IMR-90 (cell line): Measurements from ENCODE around the gene FNIP2. TPM values are rescaled to one million over a fixed set of nuclear protein-coding genes. Genes with fewer than 3 reads are reported as not detected.

Experiments
- ATAC-seq: fragments of 200-7000 bp; cut with Tn5 transposase; 2 replicates; pipeline ENCODE4 v1.9.1; 2020; ENCODE audit warnings: low read depth, mild to moderate bottlenecking, moderate library complexity
- BruUV-seq: library from RNA; stranded (reverse); fragments of 400-500 nt; replicated peaks from 2 replicates; lab custom pipeline; 2021; lab: Mats Ljungman, UMichigan
- CTCF ChIA-PET: fragments of 300-600 bp; formaldehyde crosslinking; extraction: SDS; loops from one replicate; lab custom pipeline; 2021; ENCODE audit warnings: antibody characterized with exemption; lab: Yijun Ruan, JAX
- POLR2A ChIA-PET: fragments of 300-600 bp; sonication (Branson Sonifier 250); formaldehyde crosslinking; loops from one replicate; lab custom pipeline; 2022; ENCODE audit warnings: antibody characterized with exemption; ENCODE audit not compliant: unreplicated experiment; lab: Charles Lee
- DNase-seq: peaks from one replicate; pipeline ENCODE4 v3.0.0; 2013
- H2AFZ ChIP-seq: replicated peaks from 2 replicates; pipeline ENCODE3; 2013; ENCODE audit warnings: low read length, mild to moderate bottlenecking; ENCODE audit not compliant: poor library complexity
- H2AK5ac ChIP-seq: 2 replicates; pipeline ENCODE4 v1.6.1; 2013; ENCODE audit warnings: low read depth, low read length, inconsistent platforms
- H2AK9ac ChIP-seq: replicated peaks from 2 replicates; pipeline ENCODE3; 2013; ENCODE audit warnings: mild to moderate bottlenecking, low read depth, low read length, moderate library complexity; ENCODE audit not compliant: poor library complexity
- H2BK120ac ChIP-seq: 2 replicates; pipeline ENCODE4 v1.6.1; 2013; ENCODE audit warnings: low read depth, low read length, inconsistent platforms
- H2BK15ac ChIP-seq: 3 replicates; pipeline ENCODE4 v1.6.1; 2013; ENCODE audit warnings: low read depth, low read length, inconsistent platforms
- H2BK20ac ChIP-seq: 2 replicates; pipeline ENCODE4 v1.6.1; 2013; ENCODE audit warnings: low read depth, mild to moderate bottlenecking, inconsistent platforms, low read length, moderate library complexity
- H2BK5ac ChIP-seq: 2 replicates; pipeline ENCODE4 v1.6.1; 2013; ENCODE audit warnings: mild to moderate bottlenecking, low read depth, low read length, inconsistent platforms; ENCODE audit not compliant: poor library complexity, severe bottlenecking
- H3K14ac ChIP-seq: replicated peaks from 2 replicates; pipeline ENCODE4 v1.6.1; 2013; ENCODE audit warnings: low read depth, low read length, inconsistent platforms
- H3K18ac ChIP-seq: 2 replicates; pipeline ENCODE4 v1.6.1; 2013; ENCODE audit warnings: low read depth, low read length, control low read depth
- H3K23ac ChIP-seq: 2 replicates; pipeline ENCODE4 v1.6.1; 2013; ENCODE audit warnings: low read depth, low read length, inconsistent platforms
- H3K27ac ChIP-seq: 2 replicates; pipeline ENCODE4 v1.5.1; 2013; ENCODE audit warnings: mild to moderate bottlenecking, control low read depth, low read length; ENCODE audit not compliant: insufficient read depth
- H3K27me3 ChIP-seq: 2 replicates; pipeline ENCODE4 v1.6.1; 2013; ENCODE audit warnings: low read length; ENCODE audit not compliant: control insufficient read depth, insufficient read depth
- H3K36me3 ChIP-seq: 2 replicates; pipeline ENCODE4 v1.6.1; 2013; ENCODE audit warnings: low read length, mixed read lengths; ENCODE audit not compliant: control insufficient read depth, insufficient read depth
- H3K4ac ChIP-seq: 2 replicates; pipeline ENCODE4 v1.6.1; 2013; ENCODE audit warnings: low read depth, low read length, inconsistent platforms
- H3K4me1 ChIP-seq: 2 replicates; pipeline ENCODE4 v1.6.1; 2013; ENCODE audit warnings: low read length, mixed read lengths; ENCODE audit not compliant: control insufficient read depth, insufficient read depth
- H3K4me2 ChIP-seq: 2 replicates; pipeline ENCODE4 v1.6.1; 2013; ENCODE audit warnings: low read depth, mild to moderate bottlenecking, control low read depth, low read length, moderate library complexity
- H3K4me3 ChIP-seq: 2 replicates; pipeline ENCODE4 v1.5.1; 2013; ENCODE audit warnings: low read depth, mild to moderate bottlenecking, control low read depth, low read length, moderate library complexity; ENCODE audit not compliant: insufficient read depth
- H3K56ac ChIP-seq: 2 replicates; pipeline ENCODE4 v1.6.1; 2013; ENCODE audit warnings: low read length, inconsistent platforms; ENCODE audit not compliant: insufficient read depth; ENCODE audit errors: extremely low read depth
- H3K79me1 ChIP-seq, 2 experiments: 2 replicates each; pipeline ENCODE4 v1.6.1; 2013; ENCODE audit warnings: low read length in 2 of 2, inconsistent platforms in 1 of 2, low read depth in 1 of 2
- H3K9ac ChIP-seq: 2 replicates; pipeline ENCODE4 v1.6.1; 2013; ENCODE audit warnings: low read depth, low read length, control low read depth
- H3K9me1 ChIP-seq: 2 replicates; pipeline ENCODE4 v1.6.1; 2013; ENCODE audit warnings: low read length, inconsistent platforms; ENCODE audit not compliant: insufficient read depth
- H3K9me3 ChIP-seq: 2 replicates; pipeline ENCODE4 v1.6.1; 2013; ENCODE audit warnings: low read length; ENCODE audit not compliant: control insufficient read depth, insufficient read depth
- H4K20me1 ChIP-seq: 2 replicates; pipeline ENCODE4 v1.6.1; 2013; ENCODE audit warnings: low read length, inconsistent platforms; ENCODE audit not compliant: insufficient read depth
- H4K5ac ChIP-seq: 2 replicates; pipeline ENCODE4 v1.6.1; 2013; ENCODE audit warnings: mild to moderate bottlenecking, low read depth, low read length, control low read depth
- H4K8ac ChIP-seq, 2 experiments: 2 replicates each; pipeline ENCODE4 v1.6.1; 2013; ENCODE audit warnings: low read depth in 2 of 2, low read length in 2 of 2, control low read depth in 1 of 2, inconsistent platforms in 1 of 2
- H4K91ac ChIP-seq: 2 replicates; pipeline ENCODE4 v1.6.1; 2013; ENCODE audit warnings: low read depth, low read length, inconsistent platforms; ENCODE audit not compliant: insufficient read depth
- BHLHE40 ChIP-seq: fragments of 150-350 bp; IDR thresholded peaks from 2 replicates; pipeline ENCODE4 v1.6.1; 2016; ENCODE audit warnings: mild to moderate bottlenecking, low read depth, low read length
- NFE2L2 ChIP-seq: fragments of 150-350 bp; IDR thresholded peaks from 2 replicates; pipeline ENCODE4 v1.6.1; 2016; ENCODE audit warnings: low read depth, mild to moderate bottlenecking, low read length
- POLR2A ChIP-seq: IDR thresholded peaks from 2 replicates; pipeline ENCODE4 v1.6.1; 2012; ENCODE audit warnings: mild to moderate bottlenecking, low read depth, low read length
- WGBS, 2 experiments: methylation state at CpG; one replicate each; pipeline versions ENCODE4 v1.1.5 to v1.1.7; 2013; ENCODE audit warnings: missing lambda C conversion rate in 2 of 2; ENCODE audit not compliant: insufficient read length in 1 of 2; ENCODE audit errors: extremely low coverage in 2 of 2; 5-methylcytosine and 5-hydroxymethylcytosine counted together
- dilution Hi-C: fragments of 300-500 bp; cut with HindIII; formaldehyde crosslinking; loops from one replicate; pipeline ENCODE4 v1.14.3; 2018; ENCODE audit warnings: low sequenced_read_pairs; ENCODE audit not compliant: unreplicated experiment
- in situ Hi-C: fragments of 300-500 bp; cut with MboI; formaldehyde crosslinking; loops from 3 replicates; pipeline ENCODE4 v1.14.3; 2019; ENCODE audit warnings: low sequenced_read_pairs, inconsistent platforms, mixed read lengths
- intact Hi-C: fragments of 100-400 bp; cut with micrococcal nuclease; formaldehyde crosslinking; loops from 2 replicates; pipeline ENCODE4 v1.10.0; 2022
- polyA plus RNA-seq, 3 experiments: library from polyadenylated mRNA; depleted of rRNA; stranded (reverse); fragments of >200 nt; gene quantifications; 2 replicates each; pipeline ENCODE4 v1.2.3, GENCODE V29; 2012; ENCODE audit warnings: low replicate concordance in 1 of 3
- total RNA-seq: library from RNA; depleted of rRNA; stranded (reverse); fragments of >200 nt; gene quantifications from 2 replicates; pipeline ENCODE4 v1.2.3, GENCODE V29; 2012

Gene FNIP2
- total and polyA plus RNA-seq, 2 of the 4 experiments (the other 2 are of a cell fraction), result 4.7 to 24.6 TPM

DNA sequence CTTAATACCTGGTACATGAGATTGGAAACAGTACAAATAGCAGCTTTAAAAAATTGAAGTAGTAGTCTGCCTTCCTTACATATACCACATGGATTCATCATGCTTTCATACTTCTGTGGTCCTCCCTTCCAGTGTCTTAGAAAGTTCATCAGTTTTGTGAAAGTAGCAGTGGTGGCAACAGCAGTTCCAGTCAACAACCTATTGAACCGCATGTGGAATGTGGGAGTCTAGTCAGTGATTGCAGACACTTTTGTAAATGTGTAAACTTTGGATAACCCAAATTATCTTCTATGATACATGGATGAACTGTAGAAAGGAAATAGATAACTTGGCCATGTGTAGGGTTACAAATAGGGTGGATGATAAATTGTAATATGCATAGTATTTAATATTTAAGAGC is 34.1 kb downstream of the FNIP2 start:
- no peak for ATAC-seq
- Histone ChIP-seq H2AK9ac (no peak overlapping the region), H3K23ac (no peak overlapping the region), H3K79me1 (peaks cover 25 to 45% of the 10 kb centered on the region in 2 experiments), H3K36me3 (no peaks in the 10 kb centered on the region), H4K20me1 (peaks cover 9% of the 10 kb centered on the region; the same call in 1 of the 2 replicates), H2BK20ac (no peak overlapping the region), H3K27me3 (no peaks in the 10 kb centered on the region), H4K5ac (no peak overlapping the region), H2AFZ (no peak overlapping the region), H3K4me1 (peaks cover 9% of the 10 kb centered on the region), H2AK5ac (no peak overlapping the region), H3K56ac (no peak overlapping the region), H3K14ac (no peak overlapping the region), H2BK15ac (no peak overlapping the region), H3K27ac (no peak overlapping the region), H2BK5ac (no peak overlapping the region), H4K8ac (no peak overlapping the region), H3K9me3 (no peaks in the 10 kb centered on the region), H2BK120ac (no peak overlapping the region), H3K4me3 (no peak overlapping the region), H3K4ac (no peak overlapping the region), H3K18ac (no peak overlapping the region), H3K4me2 (no peak overlapping the region), H4K91ac (no peak overlapping the region), H3K9me1 (peaks cover 9% of the 10 kb centered on the region), H3K9ac (no peak overlapping the region)
- DNase-seq, result no peak
- ChIA-PET CTCF (no interaction called here), POLR2A (no interaction called here)
- TF ChIP-seq POLR2A (no peak), NFE2L2 (no peak), BHLHE40 (no peak)
- in situ Hi-C loops, result no loop called here
- WGBS, 2 experiments, result no CpG with 5 or more reads among the region's 1 CpG
- intact Hi-C loops, result no loop called here
- dilution Hi-C loops, result no loop called here
- BruUV-seq, result no TSS peak
